Calu3 (cell line): ENCODE measurements around the gene PTPRG. TPM values are rescaled to one million over a fixed set of nuclear protein-coding genes. Genes with fewer than 3 reads are reported as not detected.
"Not testable (repeated sequence)": the region's sequence is repeated elsewhere in the genome, so short reads cannot be mapped to it uniquely, and the experiment has no call there.

Source experiments
- BruUV-seq: library from RNA; stranded (reverse); fragments of 400-500 nt; replicated peaks from 2 replicates; lab custom pipeline; 2021; lab: Mats Ljungman, UMichigan
- CTCF ChIA-PET: fragments of 300-600 bp; sonication (Branson Sonifier 250); formaldehyde crosslinking; loops from one replicate; lab custom pipeline; 2022; ENCODE audit warnings: antibody characterized with exemption; lab: Charles Lee
- DNase-seq: peaks from one replicate; pipeline ENCODE4 v3.0.0; 2022
- H3K27ac Mint-ChIP-seq: one replicate; pipeline ENCODE4 v1.8.0; 2022; ENCODE audit warnings: mixed read lengths; ENCODE audit not compliant: unreplicated experiment
- H3K27me3 Mint-ChIP-seq: one replicate; pipeline ENCODE4 v1.8.0; 2022; ENCODE audit warnings: mixed read lengths; ENCODE audit not compliant: unreplicated experiment
- H3K36me3 Mint-ChIP-seq: one replicate; pipeline ENCODE4 v1.8.0; 2022; ENCODE audit warnings: mild to moderate bottlenecking, moderate library complexity, mixed read lengths; ENCODE audit not compliant: insufficient read depth, unreplicated experiment
- H3K4me1 Mint-ChIP-seq: one replicate; pipeline ENCODE4 v1.8.0; 2022; ENCODE audit warnings: mild to moderate bottlenecking, low read depth, mixed read lengths; ENCODE audit not compliant: unreplicated experiment
- H3K4me3 Mint-ChIP-seq: one replicate; pipeline ENCODE4 v1.8.0; 2022; ENCODE audit warnings: mild to moderate bottlenecking, low read depth, moderate library complexity, mixed read lengths; ENCODE audit not compliant: unreplicated experiment
- H3K9me3 Mint-ChIP-seq: one replicate; pipeline ENCODE4 v1.8.0; 2022; ENCODE audit warnings: low read depth, mixed read lengths; ENCODE audit not compliant: unreplicated experiment
- intact Hi-C: fragments of 100-400 bp; cut with micrococcal nuclease; formaldehyde crosslinking; loops from one replicate; pipeline ENCODE4 v1.10.0; 2022; ENCODE audit not compliant: unreplicated experiment
- total RNA-seq: library from RNA; stranded (reverse); gene quantifications from 2 replicates; pipeline ENCODE4 v1.2.3, GENCODE V29; 2022
- TF ChIP-seq, protein P1 (sequence below): fragments of 200-600 bp; IDR thresholded peaks from one replicate; pipeline ENCODE4 v1.8.0; 2022; ENCODE audit warnings: antibody characterized with exemption; ENCODE audit not compliant: unreplicated experiment

Gene PTPRG
- total RNA-seq, 1 experiment from 2014 or later = 0.35 TPM

DNA sequence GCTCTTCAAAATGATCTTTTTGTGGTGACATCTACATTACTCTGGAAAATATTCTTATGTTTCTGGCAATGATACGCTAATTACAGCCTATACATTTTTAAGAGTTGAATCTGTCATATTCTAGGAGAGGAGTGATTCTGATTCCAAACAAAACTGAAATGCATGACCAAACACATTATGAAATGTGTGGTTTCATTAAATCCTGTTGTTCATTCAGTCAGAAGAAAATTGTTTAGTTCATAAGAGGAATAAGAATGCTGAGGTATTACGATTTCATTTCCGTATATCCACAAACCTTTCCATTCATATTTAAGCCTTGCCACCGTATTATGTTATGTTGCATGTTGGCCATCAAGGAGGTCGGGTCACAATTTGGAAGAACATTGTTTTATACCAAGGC is 466.9 kb downstream of the PTPRG start:
- TF ChIP-seq, protein P1, sequence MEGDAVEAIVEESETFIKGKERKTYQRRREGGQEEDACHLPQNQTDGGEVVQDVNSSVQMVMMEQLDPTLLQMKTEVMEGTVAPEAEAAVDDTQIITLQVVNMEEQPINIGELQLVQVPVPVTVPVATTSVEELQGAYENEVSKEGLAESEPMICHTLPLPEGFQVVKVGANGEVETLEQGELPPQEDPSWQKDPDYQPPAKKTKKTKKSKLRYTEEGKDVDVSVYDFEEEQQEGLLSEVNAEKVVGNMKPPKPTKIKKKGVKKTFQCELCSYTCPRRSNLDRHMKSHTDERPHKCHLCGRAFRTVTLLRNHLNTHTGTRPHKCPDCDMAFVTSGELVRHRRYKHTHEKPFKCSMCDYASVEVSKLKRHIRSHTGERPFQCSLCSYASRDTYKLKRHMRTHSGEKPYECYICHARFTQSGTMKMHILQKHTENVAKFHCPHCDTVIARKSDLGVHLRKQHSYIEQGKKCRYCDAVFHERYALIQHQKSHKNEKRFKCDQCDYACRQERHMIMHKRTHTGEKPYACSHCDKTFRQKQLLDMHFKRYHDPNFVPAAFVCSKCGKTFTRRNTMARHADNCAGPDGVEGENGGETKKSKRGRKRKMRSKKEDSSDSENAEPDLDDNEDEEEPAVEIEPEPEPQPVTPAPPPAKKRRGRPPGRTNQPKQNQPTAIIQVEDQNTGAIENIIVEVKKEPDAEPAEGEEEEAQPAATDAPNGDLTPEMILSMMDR = no peak
- Mint-ChIP-seq H3K27ac (no peak overlapping the region), H3K4me1 (no peaks in the 10 kb centered on the region), H3K36me3 (no peaks in the 10 kb centered on the region), H3K27me3 (no peaks in the 10 kb centered on the region), H3K4me3 (no peak overlapping the region), H3K9me3 (peaks cover 30% of the 10 kb centered on the region)
- intact Hi-C loops = no loop called here
- no TSS peak for BruUV-seq
- CTCF ChIA-PET = no interaction called here
- DNase-seq = no peak

DNA sequence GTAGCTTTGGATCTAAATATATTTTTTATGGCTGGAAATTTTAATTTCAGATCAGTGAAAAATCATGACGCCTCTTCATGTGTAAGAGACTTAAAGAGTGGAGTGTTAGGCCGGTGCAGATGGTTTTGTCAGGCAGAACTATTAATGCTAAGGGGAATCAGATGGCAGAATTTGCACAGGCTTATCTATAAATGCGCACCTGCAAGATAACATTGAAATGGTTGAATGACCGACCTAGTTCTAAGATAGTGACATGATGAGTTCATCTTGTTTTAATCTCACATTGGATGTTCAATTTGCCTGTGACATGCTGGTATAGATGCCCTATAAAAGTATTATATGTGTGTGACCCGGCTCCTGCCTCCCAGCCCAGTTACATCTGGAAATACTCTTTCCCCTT is 471.4 kb downstream of the PTPRG start:
- CTCF ChIA-PET = no interaction called here
- DNase-seq = no peak
- peaks cover 15% of the 10 kb centered on the region for H3K9me3 Mint-ChIP-seq
- H3K27me3 Mint-ChIP-seq = no peaks in the 10 kb centered on the region
- H3K4me3 Mint-ChIP-seq = no peak overlapping the region
- H3K4me1 Mint-ChIP-seq = no peaks in the 10 kb centered on the region
- H3K36me3 Mint-ChIP-seq = no peaks in the 10 kb centered on the region
- TF ChIP-seq, protein P1 = no peak
- intact Hi-C loops = no loop called here
- no TSS peak for BruUV-seq
- H3K27ac Mint-ChIP-seq = no peak overlapping the region

- H3K36me3 Mint-ChIP-seq = no peaks in the 10 kb centered on the region
- TF ChIP-seq, protein P1 = no peak
- CTCF ChIA-PET = no interaction called here
- BruUV-seq = no TSS peak
- H3K27ac Mint-ChIP-seq = no peak overlapping the region
- no peak overlapping the region for H3K4me3 Mint-ChIP-seq
- H3K9me3 Mint-ChIP-seq = peaks cover 15% of the 10 kb centered on the region
- no peaks in the 10 kb centered on the region for H3K4me1 Mint-ChIP-seq
- no peaks in the 10 kb centered on the region for H3K27me3 Mint-ChIP-seq
- DNase-seq = no peak
- intact Hi-C loops = no loop called here
Observed at GRCh38 chr3:62035402-62036057, 474.2 kb downstream of the PTPRG start.

- Mint-ChIP-seq H3K4me3 (no peak overlapping the region), H3K4me1 (no peaks in the 10 kb centered on the region), H3K27me3 (no peaks in the 10 kb centered on the region), H3K36me3 (no peaks in the 10 kb centered on the region), H3K9me3 (peaks cover 10% of the 10 kb centered on the region), H3K27ac (no peak overlapping the region)
- no peak for DNase-seq
- no TSS peak for BruUV-seq
- TF ChIP-seq, protein P1 = no peak
- CTCF ChIA-PET = no interaction called here
- intact Hi-C loops = no loop called here
Observed at GRCh38 chr3:62036726-62037125, 475.4 kb downstream of the PTPRG start.

GRCh38 chr3:62038798-62039197 is 477.4 kb downstream of the PTPRG start:
- H3K27ac Mint-ChIP-seq, H3K4me3 Mint-ChIP-seq, H3K9me3 Mint-ChIP-seq, BruUV-seq, H3K4me1 Mint-ChIP-seq, DNase-seq, intact Hi-C loops, H3K36me3 Mint-ChIP-seq, H3K27me3 Mint-ChIP-seq: not testable (repeated sequence)
- CTCF ChIA-PET = interaction anchor here (0.5 kb wide), 1 partner anchor 26 kb away, joined by 5 read pairs; no protein-coding TSS in a partner anchor
